ENCODE results near the gene LEMD3.

The LEMD3 gene

DNA sequence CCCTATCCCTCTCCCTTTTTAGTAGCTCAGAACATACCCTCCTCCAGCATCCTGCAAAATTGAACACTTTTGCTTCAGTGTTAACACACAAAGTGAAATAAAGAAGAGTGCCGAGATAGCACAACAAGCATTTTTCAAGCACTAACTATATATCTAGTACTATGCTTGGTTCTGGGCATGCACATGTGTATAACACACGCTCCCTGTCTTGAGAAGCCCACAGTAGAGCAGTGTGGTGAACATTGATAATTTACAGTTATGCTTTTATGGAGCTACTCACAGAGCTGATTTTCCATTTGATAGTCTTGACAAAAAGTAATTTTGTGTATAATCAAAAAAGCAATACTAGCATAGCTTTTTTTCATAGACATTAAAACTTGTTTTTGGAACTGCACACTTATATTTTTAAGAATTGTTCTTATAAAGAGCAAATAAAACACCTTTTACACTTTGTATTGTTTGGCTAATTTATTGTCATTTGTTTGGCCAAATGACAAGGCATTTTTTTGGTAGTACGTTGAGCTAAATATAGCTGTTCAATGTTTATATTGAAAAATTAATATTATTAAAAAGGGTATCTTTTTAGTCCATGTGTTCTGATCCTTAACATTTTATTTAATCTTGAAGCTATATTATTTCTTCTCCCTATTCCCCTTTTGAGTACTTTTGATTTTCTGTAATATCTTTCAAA is 39.7 kb downstream of the LEMD3 start:
- no peak for DNase-seq

DNA sequence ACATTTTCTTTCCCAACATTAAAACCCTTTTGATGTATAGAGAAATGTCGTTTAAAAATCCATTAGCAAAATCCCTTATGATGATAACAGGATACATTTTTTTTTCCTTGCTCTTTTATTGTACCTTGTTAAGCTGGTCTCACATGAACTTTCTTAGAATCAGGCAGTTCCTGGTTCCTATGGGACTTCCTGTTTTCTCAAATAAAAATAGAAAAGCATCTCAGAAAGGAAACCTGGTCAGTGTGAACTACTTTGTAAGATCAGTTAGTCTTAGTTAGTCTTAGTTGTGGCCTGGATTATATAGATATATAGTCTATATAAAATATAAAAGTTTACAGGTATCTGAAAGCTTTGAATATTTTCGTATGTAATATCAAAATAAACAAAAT is 40.3 kb downstream of the LEMD3 start:
- DNase-seq = no peak

DNA sequence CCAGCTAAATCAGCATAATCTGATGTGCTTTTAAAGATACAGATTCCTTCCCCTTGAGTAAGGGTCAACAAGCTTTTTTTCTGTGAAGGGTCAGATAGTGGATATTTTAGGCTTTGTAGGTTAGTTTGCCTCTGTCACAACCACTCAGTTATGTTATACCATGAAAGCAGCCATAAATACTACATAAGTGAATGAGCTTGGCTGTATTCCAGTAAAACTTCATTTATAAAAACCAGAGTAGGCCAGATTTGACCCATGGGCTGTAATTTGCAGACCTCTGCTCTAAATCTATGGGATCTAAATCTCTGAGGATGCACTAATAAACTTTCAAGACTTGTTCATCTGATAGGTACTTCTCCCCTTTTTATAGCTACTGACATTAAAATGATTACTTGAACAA is 47.7 kb downstream of the LEMD3 start:
- DNase-seq = no peak

DNA sequence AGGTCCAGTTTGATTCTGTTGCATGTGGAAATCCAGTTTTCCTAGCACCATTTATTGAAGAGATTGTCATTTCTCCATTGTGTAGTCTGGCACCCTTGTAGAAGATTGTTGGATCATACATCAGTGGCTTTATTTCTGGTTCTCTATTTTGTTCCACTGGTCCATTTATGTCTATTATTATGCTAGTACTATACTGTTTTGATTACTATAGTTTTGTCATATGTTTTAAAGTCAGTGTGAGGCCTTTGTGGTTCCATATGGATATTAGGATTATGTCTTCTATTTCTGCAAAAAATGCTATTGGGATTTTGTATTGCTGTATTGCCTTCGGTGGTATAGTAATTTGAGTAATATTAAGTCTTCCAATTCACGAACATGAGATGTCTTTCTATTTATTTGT is 51.4 kb downstream of the LEMD3 start:
- DNase-seq = no peak

DNA sequence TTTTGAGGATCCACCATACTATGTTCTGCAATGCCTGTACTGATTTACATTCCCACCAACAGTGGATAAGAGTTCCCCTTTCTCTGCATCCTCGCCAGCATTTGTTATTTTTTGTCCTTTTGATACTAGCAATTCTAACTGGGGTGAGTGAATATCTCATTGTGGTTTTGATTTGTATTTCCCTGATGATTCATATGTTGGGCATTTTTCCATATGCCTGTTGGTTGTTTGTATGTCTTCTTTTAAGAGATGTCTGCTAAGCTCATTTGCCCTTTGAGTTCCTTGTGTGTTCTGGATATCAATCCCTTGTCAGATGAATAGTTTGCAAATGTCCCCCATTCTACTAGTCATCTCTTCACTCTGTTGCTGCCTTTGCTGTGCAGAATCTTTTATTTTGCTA is 60.1 kb downstream of the LEMD3 start:
- no peak for DNase-seq

DNA sequence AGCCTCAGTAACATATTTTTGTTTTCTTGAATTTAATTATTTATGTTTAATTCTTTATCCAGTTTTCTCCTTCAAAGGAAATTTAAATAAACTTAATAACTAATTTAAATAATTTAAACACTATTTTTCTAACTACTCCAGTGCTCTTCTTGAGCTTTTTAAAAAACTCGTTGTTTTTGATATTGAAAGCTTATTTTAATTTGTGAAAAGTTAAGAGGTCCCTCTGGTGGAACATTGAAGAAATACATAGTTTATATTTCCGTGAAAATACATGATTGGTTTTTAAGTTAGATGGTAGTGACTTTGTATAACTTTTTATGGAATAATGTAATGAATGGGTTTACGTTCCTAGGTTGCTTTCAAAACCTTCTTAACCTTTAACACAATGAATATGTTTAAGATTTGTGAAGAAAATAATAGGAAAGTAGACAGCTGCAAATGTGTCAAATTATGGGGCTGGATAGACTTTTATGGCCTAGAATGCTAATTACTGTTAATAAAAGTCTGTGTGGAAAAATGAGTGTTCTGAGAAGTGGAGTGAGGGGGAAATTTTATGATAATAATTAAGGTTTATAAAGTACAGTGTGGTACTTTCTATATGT is 63.2 kb downstream of the LEMD3 start:
- no peak for DNase-seq

DNA sequence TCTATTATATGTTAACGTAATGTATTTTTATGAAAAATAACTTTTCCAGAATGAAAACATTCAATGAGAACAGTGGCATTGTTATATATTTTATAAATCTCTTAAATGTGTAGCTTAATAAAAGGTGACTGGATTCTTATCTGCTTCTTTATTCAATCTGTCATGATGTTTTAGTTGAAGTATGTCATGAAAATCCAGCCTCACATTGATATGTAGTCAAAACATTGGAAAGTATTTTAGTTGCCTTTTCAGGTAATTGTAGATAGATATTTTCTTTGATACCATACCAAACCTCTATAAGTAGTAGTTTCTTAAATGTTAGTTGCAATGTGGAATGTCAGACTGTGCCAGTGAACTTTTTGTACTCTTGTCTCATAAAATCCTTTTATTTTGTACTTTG is 67.8 kb downstream of the LEMD3 start:
- no peak for DNase-seq

DNA sequence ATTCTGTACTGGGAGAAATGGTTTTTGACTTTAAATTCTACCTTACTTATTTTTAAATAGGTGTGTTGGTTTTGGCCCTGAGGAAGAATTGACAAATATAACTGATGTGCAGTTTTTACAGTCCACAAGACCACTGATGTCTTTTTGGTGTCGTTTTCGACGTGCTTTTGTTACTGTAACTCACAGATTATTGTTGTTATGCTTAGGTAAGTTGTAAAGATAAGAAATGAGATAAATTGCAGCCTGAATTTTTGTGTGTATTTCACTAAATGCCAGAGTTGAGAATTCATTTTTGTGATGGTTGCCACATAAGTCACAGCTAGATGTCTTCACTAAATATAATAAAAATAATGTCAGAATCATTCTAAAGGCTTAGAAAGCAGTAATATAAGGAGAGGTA is 69.2 kb downstream of the LEMD3 start:
- no peak for DNase-seq

DNA sequence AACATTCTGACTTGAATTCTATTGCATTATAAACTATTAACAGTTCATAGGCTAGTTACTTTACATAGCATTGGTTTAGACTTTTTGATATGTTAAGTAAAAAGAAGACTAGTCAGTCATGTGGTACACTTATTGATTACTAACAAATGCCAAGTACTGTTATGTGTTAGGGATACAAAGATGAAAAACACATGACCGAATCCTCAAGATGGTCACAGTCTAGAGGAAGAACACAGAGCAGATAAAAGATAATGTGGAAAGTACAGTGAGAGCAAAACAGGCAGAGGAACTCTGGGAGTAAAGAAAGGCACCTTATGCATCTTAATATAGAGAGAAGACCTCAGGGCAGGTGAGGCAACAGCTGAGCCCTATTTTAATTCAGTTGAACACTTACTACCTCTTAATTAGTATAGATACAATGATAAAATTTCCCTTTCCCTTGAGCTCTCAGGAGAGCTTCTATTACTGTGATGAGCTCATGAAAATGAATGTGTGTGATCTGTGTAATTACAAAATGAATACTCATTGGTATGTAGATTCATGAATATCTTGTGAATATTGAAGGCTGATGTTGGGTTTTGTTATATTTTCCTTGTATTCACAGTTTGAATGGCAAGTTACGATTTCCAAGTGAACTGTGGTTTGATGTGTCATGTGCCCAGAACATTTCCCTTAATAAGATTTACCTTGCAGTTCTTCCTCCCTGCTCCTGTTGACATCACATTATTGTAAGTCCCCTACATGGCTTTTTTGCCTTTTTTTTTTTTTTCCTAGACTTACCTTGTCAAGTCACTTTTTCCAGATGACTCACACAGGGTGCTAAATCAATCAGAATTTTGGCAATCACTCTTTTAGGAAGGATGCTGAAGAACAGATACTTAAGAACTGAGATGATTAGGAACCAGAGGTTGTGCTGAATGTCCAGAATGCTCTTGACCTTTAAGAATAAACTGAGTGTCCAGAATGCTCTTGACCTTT is 79.6 kb downstream of the LEMD3 start:
- no peak for DNase-seq

DNA sequence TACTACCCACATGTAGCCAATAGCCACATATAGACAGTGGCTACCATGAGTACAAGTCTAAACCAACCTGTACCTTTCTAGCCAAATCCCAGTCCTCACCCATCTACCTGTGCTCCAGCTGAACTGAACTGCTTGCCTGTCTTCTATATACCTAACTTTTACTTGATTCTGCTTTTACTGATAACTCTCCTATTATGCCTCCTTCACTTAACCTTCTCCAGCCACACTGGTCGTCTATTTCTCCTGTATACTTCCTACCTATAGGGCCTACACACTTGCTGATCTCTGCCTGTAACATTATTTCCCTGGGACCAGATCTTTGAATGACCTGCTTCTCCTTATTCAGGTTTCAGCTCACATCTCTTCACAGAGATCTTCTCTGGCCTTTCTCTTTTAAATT is 83.1 kb downstream of the LEMD3 start:
- no peak for DNase-seq

DNA sequence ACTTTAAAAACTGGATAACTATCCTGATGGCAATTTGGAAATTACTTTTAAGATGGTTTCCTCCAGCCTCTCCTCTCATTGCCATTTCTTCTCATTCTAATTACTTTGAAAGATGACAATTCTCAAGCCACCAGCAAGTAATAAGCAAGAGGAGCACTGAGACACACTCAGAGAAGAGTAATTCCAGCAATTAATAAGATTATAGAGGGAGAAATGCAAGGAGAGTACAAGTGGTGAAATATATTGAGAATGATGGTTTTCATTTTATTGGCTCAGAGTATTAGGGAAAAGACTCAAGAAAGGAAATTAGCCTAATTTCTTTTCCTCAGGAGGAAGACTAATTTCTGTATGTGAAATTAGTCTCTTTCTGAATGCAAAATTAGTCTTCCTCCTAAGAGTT is 88.6 kb downstream of the LEMD3 start:
- no peak for DNase-seq

DNA sequence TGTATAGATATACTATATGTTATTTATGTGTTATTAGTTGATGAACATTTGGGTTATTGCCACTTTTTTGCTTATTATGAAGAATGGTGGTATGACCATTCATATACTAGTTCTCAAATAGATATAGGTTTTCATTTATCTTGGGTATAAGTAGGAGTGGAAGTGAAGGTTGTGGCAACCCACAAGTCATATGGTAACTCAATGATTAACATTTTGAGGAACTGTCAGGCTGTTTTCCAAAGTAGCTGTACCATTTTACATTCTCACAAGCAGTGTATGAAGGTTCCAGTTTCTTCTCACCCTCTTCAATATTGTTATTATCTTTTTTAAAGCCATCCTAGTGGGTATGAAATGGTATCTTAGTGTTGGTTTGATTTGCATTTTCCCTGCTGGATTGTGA is 90.1 kb downstream of the LEMD3 start:
- DNase-seq = no peak

DNA sequence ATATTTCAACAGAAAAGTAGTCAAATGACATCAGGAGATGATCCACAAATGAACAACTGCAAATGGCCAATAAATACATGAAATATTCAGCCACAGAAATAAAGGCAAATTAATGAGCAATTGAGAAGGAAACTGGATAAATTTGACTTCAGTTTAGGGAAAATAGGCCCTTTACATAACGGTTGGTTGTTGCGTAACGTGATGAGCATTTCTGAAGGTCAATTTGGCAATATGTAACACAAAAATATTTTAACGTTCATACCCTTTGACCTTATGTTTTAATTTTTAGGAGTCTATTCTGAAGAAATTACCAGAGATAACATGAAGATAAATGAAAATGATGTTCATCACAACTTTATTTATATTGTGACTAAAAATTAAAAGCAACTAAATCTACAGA is 94.4 kb downstream of the LEMD3 start:
- no peak for DNase-seq

DNA sequence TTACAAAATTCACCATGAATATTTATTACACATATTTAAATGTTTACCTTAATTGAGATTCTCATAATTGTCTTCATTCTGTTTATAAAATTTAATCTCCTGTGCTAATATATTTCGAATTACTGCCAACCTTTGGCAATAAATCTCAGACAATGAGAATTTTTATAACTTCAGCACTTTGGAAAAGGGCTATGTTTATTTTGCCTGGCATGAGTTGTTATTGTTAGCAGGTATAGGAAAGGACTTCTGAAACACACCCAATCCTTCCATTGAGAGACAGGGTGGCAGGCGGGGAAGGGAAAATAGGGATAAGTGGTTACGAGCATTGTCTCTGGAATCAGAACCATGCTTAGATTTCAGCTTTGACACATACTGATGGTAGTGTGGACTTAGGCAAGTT is 97.0 kb downstream of the LEMD3 start:
- no peak for DNase-seq

DNA sequence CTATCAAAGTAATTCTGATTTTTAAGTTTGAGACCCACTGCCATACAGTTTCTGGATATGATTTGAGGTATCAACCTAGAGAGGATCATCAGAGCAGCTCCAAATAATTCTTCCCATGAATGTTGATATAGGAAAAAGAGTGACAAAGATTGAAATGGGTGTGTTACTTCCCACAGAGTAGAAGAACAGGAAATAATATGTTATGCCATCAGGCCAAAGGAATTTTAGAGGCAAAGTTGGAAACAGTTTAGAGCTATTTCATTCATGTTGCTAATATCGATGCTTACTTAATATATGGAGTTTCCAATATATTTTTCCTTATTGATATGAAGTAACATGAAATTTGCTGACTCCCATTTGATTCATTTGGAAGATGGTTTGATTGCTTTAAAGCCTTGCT is 100.2 kb downstream of the LEMD3 start:
- DNase-seq = no peak

DNA sequence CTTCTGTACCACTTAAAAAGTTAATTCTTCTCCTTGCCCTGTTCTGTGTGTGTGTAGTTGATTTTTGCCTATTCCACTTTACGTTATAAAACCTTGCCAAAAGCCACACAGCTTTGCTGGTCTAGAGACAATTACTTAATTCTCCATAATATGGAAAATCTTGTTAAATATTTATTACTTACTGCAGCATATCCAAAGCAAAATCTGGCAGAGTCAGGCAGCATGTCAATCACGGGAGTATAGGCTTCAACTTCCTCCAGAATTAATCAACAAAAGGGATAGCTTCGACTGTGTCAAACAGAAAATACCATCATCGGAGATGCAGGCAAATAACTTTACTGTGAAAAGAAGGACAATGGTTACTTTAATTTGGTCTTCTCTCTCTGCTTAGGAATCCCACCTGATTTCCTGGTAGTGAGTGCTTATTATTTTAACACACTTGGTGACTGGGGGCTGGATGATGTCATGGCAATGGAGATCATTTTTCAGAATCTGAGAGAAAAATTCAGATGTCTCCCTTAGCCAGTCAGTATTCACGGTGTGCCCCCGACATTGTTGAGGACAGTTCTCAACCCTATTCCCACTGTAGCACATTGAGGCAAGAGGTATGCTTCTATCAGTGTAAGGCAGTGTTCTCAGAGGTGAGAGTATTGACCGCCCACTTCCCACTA is 105.4 kb downstream of the LEMD3 start:
- DNase-seq = no peak

DNA sequence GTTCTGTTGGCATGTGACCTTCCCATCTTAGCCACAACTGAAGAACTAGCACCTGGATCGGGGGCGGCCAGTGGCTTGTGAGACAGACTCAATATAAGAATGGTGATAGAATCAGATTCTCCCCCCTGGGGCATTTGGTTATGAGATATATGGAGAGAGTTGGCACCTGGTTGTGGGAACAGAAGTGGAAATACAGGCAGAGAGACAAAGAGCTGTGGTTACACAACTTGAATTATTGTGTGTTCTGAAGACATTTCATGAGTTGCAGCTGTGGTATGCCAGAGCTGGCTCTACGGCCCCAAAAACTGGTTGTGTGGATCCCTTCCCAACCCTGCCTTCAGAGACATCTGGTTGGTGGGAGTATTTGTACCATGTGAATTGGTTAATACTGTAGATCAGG is 106.2 kb downstream of the LEMD3 start:
- DNase-seq = no peak

DNA sequence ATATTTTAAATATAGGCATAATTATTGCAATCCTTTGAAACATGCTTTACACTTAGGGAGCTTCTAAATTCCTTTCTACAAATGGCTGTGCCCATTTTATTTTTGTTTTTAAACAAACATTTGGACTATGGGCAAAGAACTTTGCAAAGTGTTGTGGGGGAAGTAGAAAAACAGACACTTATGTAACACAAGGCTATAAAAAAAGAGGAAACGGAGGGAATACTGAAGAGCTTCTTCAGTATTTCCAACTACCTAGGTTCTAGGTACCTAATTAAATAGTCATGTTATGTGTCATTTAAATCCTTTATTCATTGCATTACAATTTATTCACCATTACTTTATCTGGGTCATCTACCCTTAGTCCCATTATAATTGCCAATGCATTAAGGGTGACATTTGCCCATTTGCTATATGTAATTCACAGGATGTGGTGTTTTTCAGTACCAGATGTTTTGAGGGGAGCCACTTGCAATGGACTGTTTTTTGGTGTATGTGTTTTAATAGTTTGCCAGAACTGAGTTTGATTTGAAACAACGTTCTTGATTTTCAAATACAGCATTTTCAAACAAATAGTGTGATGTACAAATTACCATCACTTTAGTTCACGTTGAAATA is 107.6 kb downstream of the LEMD3 start:
- DNase-seq = no peak

DNA sequence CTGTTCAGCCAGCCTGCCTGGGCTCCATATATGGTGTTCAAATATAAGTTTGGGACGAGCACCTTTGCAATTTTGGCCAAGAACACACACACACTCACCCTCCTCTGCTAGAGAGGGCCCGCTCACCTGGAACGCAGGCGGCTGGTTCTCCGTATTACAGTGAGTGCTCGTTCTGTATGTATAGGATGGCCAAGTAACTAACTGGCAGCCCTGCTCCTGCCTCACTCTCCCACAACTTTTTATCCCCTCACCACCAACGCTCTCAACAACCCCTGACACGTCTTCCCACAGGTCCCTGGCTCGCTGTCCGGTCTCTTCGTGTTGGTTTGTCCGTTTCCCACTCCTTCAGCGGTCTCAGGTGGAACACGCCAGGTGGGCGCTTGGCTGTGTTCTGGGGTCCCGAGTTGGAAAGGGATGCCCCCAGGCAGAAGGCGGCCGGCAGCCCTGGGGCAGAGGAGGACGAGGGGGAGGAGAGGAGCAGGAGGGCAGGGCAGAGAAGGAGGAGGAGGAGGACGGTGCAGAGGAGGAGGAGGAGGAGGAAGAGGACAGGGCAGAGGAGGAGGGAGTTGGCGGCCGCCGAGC is 108.7 kb downstream of the LEMD3 start:
- no peak for DNase-seq

DNA sequence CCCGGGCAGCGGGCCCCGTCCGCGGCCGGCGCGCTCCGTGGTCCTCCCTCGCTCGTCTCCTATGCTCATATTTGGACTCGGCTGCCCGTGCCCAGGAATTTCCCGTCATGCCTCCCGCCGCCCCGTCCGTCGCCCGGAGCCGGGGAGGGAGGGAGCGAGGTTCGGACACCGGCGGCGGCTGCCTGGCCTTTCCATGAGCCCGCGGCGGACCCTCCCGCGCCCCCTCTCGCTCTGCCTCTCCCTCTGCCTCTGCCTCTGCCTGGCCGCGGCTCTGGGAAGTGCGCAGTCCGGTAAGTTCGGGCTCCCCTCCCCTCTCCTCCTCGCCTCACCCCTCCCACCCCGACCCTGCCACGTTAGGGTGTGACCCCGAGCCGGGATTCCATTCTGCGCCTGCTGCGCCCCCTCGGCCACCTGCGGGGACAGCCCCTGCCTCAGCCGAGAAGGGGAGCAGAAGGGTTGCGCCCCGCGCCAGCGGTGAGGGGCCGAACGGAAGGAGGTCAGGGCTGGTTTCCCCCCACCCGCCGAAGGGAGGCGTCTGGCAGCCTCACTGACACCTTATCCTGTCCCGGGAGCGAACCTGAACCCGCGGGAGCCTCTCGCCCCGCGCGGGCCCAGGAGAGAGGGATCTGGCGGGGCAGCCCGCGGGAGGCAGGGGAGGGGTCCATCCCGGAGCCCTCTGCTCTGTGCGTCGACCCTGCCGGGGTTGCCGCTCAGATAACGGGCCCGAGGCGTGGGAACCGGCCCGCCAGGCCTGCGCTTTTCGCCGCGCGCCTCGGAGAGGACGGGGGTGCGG is 109.4 kb downstream of the LEMD3 start, which contains the start of gene MSRB3:
MSRB3 (plus strand) TSS at position 108 of the 793 bp plus-strand sequence. CDS start 29,897 bp downstream, outside the sequence.
- no peak for DNase-seq

DNA sequence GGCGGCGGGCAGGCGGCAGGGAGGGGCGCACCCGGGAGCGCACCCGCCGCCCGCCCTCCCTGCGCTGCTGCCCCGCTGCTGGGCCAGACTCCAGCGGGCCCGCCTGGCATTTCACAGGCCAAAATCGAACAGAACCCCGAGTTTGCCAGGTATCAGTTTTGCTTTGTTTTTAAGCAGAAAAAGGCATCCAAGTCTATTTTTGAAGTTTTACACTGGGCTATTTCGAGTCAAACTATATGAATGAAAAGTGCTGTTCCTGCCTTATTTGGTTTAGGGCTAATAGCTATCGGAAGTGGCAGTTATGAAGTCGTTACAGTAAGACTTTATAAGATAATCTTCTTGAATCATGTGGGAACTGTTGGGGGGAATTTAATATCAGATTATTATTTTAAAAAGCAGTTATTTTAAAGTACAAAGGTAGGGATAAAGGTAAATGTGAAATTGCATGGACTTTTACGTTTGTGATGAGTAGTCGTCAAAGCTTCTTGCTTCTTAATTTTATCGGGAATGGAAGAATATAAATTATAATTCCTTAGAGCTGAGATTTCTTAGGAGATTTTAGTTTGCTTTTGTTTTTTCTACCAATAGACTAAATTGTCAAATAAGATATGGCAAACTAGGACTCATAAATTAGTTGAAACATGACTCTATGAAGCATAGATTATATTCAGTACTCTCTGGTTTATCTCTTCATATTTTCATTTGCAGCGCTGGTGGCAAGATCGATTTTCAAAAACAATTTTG is 110.2 kb downstream of the LEMD3 start:
- DNase-seq = no peak
